ENCODE data around the gene ATXN1.

- TF ChIP-seq EZH2 (IDR thresholded peaks at IDR 0.05; ENCODE audit: insufficient read depth, poor library complexity, severe bottlenecking): no peak
- no peak for TF ChIP-seq EZH2phosphoT487 (IDR thresholded peaks at IDR 0.05; ENCODE audit: insufficient read depth, low read depth)
Measured at GRCh38 chr6:16296061-16296670, 465.1 kb downstream of the ATXN1 start.

All from GM23248 (cell line).